Measurements from ENCODE around the gene HOXA13.

The HOXA13 gene

DNA sequence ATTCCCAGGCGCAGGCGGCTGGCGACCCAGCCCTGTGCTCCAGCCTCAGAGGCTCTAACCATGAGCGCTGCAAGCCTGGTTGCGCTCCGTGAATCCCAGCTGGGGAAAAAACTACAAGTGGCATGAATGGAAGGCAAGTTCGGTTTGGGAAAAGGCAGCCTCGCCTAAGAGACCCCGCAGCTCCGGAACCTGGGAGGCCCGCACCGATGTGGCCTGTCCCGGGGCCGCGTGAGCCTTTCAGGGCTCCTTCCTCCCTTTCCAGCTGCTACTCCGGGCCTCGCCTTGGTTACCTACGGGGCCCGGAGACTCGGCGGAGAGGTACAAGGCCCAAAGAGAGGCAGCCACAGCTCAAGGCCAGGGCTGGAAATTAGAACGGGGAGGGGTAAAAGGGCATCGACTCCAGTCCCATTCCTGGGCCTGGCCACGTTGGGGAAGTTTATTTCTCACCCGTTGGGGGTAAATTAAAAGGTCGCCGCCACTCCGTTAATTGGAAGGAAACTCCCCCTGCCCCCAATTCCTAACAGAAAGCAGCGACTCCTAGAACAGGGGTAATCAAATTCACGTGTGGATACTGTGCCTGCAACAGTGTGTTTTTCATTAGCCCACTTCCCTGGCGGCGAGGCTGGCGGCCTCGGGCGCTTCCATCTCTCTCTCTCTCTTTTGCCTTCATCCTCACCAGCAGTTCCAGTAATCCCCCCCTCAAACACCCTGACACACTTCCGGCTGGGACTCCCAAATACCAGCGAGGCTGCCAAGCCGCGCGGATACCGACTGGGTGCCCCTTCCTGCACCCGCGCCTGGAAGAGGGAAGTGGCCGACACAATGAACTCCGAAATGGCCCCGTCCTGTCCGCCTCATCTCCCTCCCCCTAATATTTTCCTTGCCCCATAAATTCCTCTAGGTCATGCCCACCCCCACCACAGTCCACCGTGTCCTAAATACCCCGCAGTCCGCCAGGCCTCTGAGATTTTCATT, 33.1 kb downstream of the HOXA13 start:
- no peak overlapping the region for H3K4me3 ChIP-seq (ENCODE audit: low read depth in 1 of 2, low read length in 2 of 2)
- H3K9me3 ChIP-seq (ENCODE audit: control insufficient read depth in 1 of 2, low read length in 2 of 2) = no peaks in the 10 kb centered on the region
- peak overlapping the region; percentile 42 for H3K27ac ChIP-seq (ENCODE audit: low read depth, low read length)
- peaks cover 94 to 98% of the 10 kb centered on the region in 2 donors for H3K27me3 ChIP-seq (ENCODE audit: control insufficient read depth in 1 of 2, insufficient read depth in 2 of 2, low read length in 2 of 2)
- H3K4me1 ChIP-seq (ENCODE audit: control insufficient read depth in 1 of 2, insufficient read depth in 2 of 2, low read length in 2 of 2) = peaks cover 0 to 9% of the 10 kb centered on the region in 2 donors
- H3K36me3 ChIP-seq (ENCODE audit: control insufficient read depth in 1 of 2, insufficient read depth in 2 of 2, low read length in 2 of 2) = no peaks in the 10 kb centered on the region
- H3K9ac ChIP-seq (ENCODE audit: low read depth in 1 of 2, low read length in 2 of 2) = no peak overlapping the region

DNA sequence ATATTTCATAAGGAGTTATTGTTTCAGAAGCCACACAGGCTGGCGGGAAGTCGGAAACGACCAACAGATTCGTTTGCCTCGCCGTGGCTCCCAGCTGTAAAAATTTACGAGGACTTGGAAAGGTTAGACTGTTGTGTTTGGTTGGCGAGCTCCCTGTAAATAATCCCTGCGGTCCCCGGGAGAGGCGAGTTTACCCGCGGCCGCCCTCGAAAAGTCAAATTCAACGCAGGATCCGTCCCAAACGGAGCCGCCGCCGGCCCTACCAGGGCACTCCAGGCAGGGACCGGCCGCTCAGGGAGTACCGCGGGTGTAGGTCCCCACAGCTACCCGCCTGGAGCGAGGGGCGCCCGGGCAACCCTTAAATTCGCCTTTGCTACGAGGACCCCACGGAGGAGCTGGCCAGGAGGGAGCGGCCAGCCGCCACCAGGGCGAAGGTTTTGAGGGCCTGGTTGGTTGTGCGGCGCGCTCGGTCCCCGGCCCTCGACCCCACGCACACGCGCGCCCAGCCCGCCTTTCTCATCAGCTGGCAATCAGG, 33.8 kb downstream of the HOXA13 start:
- H3K27me3 ChIP-seq (ENCODE audit: control insufficient read depth in 1 of 2, insufficient read depth in 2 of 2, low read length in 2 of 2) = peaks cover 89 to 93% of the 10 kb centered on the region in 2 donors
- H3K9ac ChIP-seq (ENCODE audit: low read depth in 1 of 2, low read length in 2 of 2) = no peak overlapping the region
- no peaks in the 10 kb centered on the region for H3K9me3 ChIP-seq (ENCODE audit: control insufficient read depth in 1 of 2, low read length in 2 of 2)
- H3K27ac ChIP-seq (ENCODE audit: low read depth, low read length) = peak overlapping the region; percentile 42
- no peak overlapping the region for H3K4me3 ChIP-seq (ENCODE audit: low read depth in 1 of 2, low read length in 2 of 2)
- H3K36me3 ChIP-seq (ENCODE audit: control insufficient read depth in 1 of 2, insufficient read depth in 2 of 2, low read length in 2 of 2) = no peaks in the 10 kb centered on the region
- peaks cover 0 to 9% of the 10 kb centered on the region in 2 donors for H3K4me1 ChIP-seq (ENCODE audit: control insufficient read depth in 1 of 2, insufficient read depth in 2 of 2, low read length in 2 of 2)

DNA sequence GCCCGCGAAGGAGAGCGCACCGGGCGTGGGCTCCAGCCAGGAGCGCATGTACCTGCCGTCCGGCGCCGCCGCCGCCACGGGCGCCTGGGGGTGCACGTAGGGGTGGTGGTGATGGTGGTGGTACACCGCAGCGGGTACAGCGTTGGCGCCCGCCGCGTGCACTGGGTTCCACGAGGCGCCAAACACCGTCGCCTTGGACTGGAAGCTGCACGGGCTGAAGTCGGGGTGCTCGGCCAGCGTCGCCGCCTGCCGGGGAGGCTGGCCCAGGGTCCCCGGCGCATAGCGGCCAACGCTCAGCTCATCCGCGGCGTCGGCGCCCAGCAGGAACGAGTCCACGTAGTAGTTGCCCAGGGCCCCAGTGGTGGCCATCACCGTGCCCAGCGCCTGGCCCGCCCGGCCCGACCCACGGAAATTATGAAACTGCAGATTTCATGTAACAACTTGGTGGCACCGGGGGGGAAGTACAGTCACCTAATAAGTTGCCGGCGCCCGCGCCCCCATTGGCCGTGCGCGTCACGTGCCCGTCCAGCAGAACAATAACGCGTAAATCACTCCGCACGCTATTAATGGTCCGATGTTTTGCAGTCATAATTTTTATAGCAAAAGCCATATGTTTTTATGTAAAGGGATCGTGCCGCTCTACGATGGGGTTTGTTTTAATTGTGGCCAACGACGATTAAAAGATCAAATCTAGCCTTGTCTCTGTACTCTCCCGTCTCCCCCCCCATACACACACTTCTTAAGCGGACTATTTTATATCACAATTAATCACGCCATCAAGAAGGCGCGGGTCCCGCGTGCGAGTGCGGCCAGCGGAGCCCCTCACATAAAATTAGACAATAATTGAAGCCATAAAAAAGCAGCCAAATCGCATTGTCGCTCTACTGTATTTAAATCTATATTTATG, 34.5 kb downstream of the HOXA13 start, which contains the start of gene HOXA9:
Gene HOXA9, minus strand, starts transcription at position 449 of the 907 bp plus-strand sequence. Its CDS starts 80 bp downstream, at position 369.
- Histone ChIP-seq H3K4me3 (ENCODE audit: low read depth in 1 of 2, low read length in 2 of 2) (peak within 1 kb of the TSS in 1 of 2 donors; percentile 16), H3K27me3 (ENCODE audit: control insufficient read depth in 1 of 2, insufficient read depth in 2 of 2, low read length in 2 of 2) (peaks cover 87 to 88% of the 10 kb centered on the region in 2 donors), H3K36me3 (ENCODE audit: control insufficient read depth in 1 of 2, insufficient read depth in 2 of 2, low read length in 2 of 2) (no peaks in the 10 kb centered on the region), H3K9me3 (ENCODE audit: control insufficient read depth in 1 of 2, low read length in 2 of 2) (no peaks in the 10 kb centered on the region), H3K27ac (ENCODE audit: low read depth, low read length) (peak within 1 kb of the TSS; percentile 42), H3K9ac (ENCODE audit: low read depth in 1 of 2, low read length in 2 of 2) (no peak within 1 kb of the TSS), H3K4me1 (ENCODE audit: control insufficient read depth in 1 of 2, insufficient read depth in 2 of 2, low read length in 2 of 2) (peaks cover 0 to 12% of the 10 kb centered on the region in 2 donors)

DNA sequence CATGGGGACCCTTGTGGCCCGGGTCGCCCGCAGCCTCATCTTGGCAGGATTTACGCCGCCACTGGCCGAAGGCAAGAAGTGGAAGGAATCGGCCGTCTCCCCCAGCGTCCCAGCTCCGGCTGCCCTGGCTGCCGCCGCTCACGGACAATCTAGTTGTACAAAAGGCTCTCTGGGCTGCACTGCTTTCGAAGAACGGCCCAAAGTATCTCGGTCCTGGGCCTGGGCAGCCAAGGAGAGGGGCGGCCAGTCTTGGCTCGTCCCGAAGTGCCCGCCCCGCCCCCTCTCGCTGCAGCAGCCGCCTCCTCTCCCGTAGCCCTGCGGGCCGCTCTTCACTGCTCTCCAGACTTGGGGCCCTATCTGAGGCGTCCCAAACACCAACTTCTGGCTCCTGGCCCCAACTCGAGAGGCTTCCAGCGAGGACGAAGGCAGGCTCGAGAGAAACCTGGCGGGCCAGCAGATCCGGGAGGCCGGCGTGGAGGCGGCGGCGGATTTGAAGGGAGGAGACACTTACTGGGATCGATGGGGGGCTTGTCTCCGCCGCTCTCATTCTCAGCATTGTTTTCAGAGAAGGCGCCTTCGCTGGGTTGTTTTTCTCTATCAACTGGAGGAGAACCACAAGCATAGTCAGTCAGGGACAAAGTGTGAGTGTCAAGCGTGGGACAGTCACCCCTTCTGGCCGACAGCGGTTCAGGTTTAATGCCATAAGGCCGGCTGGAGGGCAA, 35.4 kb downstream of the HOXA13 start:
- Histone ChIP-seq H3K4me3 (ENCODE audit: low read depth in 1 of 2, low read length in 2 of 2) (no peak overlapping the region), H3K27me3 (ENCODE audit: control insufficient read depth in 1 of 2, insufficient read depth in 2 of 2, low read length in 2 of 2) (peaks cover 88 to 89% of the 10 kb centered on the region in 2 donors), H3K27ac (ENCODE audit: low read depth, low read length) (peak overlapping the region; percentile 39)

DNA sequence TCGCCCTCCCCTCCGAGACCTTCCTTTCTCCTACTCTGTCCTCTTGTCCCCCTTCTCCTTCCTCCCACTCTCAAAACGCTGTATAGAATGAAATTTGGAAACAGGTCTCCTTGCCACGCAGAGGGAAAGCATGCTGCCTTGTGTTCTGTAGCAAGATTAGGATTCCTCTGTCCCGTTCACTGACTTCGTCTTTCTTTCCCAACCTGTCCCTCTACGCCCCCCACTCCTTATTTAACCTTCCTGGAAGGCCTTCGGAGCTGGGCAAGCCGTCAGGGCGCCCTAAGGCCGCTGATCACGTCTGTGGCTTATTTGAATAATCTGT, 35.9 kb downstream of the HOXA13 start:
- H3K4me1 ChIP-seq (ENCODE audit: control insufficient read depth in 1 of 2, insufficient read depth in 2 of 2, low read length in 2 of 2) = peaks cover 0 to 17% of the 10 kb centered on the region in 2 donors
- H3K4me3 ChIP-seq (ENCODE audit: low read depth in 1 of 2, low read length in 2 of 2) = no peak overlapping the region
- no peaks in the 10 kb centered on the region for H3K9me3 ChIP-seq (ENCODE audit: control insufficient read depth in 1 of 2, low read length in 2 of 2)
- no peaks in the 10 kb centered on the region for H3K36me3 ChIP-seq (ENCODE audit: control insufficient read depth in 1 of 2, insufficient read depth in 2 of 2, low read length in 2 of 2)
- no peak overlapping the region for H3K9ac ChIP-seq (ENCODE audit: low read depth in 1 of 2, low read length in 2 of 2)
- peaks cover 89% of the 10 kb centered on the region in 2 donors for H3K27me3 ChIP-seq (ENCODE audit: control insufficient read depth in 1 of 2, insufficient read depth in 2 of 2, low read length in 2 of 2)
- H3K27ac ChIP-seq (ENCODE audit: low read depth, low read length) = no peak overlapping the region

More for the DNA sequence above, 35.4 kb downstream of the HOXA13 start:
- Histone ChIP-seq H3K4me1 (ENCODE audit: control insufficient read depth in 1 of 2, insufficient read depth in 2 of 2, low read length in 2 of 2) (peaks cover 0 to 17% of the 10 kb centered on the region in 2 donors), H3K9ac (ENCODE audit: low read depth in 1 of 2, low read length in 2 of 2) (no peak overlapping the region), H3K36me3 (ENCODE audit: control insufficient read depth in 1 of 2, insufficient read depth in 2 of 2, low read length in 2 of 2) (no peaks in the 10 kb centered on the region), H3K9me3 (ENCODE audit: control insufficient read depth in 1 of 2, low read length in 2 of 2) (no peaks in the 10 kb centered on the region)

DNA sequence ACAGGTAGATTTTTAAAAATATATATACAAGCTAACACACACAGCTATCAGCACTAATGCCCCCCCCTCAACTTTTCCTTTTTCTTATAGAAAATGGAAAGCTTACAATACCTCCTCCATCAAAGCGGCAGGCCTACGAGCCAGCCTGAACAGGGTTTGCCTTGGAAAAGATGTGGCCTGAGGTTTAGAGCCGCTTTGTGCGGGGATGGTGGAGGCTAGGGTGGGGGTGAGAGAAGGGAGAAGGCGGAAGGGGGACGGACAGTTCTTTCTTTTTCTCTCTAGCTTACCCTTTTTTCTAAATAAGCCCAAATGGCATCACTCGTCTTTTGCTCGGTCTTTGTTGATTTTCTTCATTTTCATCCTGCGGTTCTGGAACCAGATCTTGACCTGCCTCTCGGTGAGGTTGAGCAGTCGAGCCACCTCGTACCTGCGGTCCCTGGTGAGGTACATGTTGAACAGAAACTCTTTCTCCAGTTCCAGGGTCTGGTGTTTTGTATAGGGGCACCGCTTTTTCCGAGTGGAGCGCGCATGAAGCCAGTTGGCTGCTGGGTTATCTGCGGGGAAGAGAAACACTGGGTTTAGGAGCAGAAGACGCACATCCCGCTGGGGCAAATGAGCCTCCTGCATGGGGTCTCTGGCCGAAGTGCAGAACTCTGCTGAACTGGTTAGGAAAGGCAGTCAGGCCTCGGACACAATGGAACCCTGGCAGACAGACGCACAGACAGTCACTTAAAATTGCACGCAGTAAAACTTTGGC, 36.4 kb downstream of the HOXA13 start:
- no peak overlapping the region for H3K27ac ChIP-seq (ENCODE audit: low read depth, low read length)
- no peak overlapping the region for H3K9ac ChIP-seq (ENCODE audit: low read depth in 1 of 2, low read length in 2 of 2)
- H3K36me3 ChIP-seq (ENCODE audit: control insufficient read depth in 1 of 2, insufficient read depth in 2 of 2, low read length in 2 of 2) = no peaks in the 10 kb centered on the region
- H3K4me1 ChIP-seq (ENCODE audit: control insufficient read depth in 1 of 2, insufficient read depth in 2 of 2, low read length in 2 of 2) = peaks cover 0 to 17% of the 10 kb centered on the region in 2 donors
- H3K9me3 ChIP-seq (ENCODE audit: control insufficient read depth in 1 of 2, low read length in 2 of 2) = no peaks in the 10 kb centered on the region
- H3K4me3 ChIP-seq (ENCODE audit: low read depth in 1 of 2, low read length in 2 of 2) = no peak overlapping the region
- peaks cover 89% of the 10 kb centered on the region in 2 donors for H3K27me3 ChIP-seq (ENCODE audit: control insufficient read depth in 1 of 2, insufficient read depth in 2 of 2, low read length in 2 of 2)

DNA sequence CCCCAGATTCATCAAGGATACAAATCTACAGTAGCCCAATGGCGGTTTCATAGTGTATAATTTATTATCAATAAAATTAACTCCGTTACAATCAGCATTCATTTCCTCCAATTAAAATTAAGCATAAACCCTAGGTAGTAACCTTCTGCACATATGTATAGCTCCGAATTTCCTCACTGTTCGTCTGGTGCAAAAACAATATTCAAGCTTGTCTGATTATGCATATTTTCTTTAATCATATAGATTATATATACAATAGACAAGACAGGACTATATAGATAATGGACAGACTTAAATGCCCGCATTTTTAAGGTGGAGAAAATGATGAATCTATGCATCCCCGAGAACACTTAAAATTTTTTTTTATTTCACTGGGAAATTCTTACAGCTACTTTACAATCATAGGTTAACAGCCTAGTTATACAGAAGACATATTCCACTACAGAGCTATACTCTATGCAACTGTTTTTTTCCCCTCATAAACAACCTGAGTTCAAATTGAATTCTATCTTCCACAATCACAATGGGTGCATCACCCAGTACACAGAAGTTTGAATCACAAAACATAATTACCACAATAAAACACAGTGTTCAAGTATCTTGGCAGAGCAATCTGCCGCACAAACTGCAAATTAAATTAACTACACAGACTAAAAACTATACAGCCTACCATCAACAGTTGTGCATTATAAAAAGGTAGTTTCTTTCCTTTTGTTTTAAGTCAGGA, 37.2 kb downstream of the HOXA13 start:
- Histone ChIP-seq H3K27me3 (ENCODE audit: control insufficient read depth in 1 of 2, insufficient read depth in 2 of 2, low read length in 2 of 2) (peaks cover 87 to 89% of the 10 kb centered on the region in 2 donors), H3K4me3 (ENCODE audit: low read depth in 1 of 2, low read length in 2 of 2) (no peak overlapping the region), H3K4me1 (ENCODE audit: control insufficient read depth in 1 of 2, insufficient read depth in 2 of 2, low read length in 2 of 2) (peaks cover 0 to 17% of the 10 kb centered on the region in 2 donors), H3K27ac (ENCODE audit: low read depth, low read length) (no peak overlapping the region), H3K36me3 (ENCODE audit: control insufficient read depth in 1 of 2, insufficient read depth in 2 of 2, low read length in 2 of 2) (no peaks in the 10 kb centered on the region), H3K9ac (ENCODE audit: low read depth in 1 of 2, low read length in 2 of 2) (no peak overlapping the region), H3K9me3 (ENCODE audit: control insufficient read depth in 1 of 2, low read length in 2 of 2) (no peaks in the 10 kb centered on the region)

DNA sequence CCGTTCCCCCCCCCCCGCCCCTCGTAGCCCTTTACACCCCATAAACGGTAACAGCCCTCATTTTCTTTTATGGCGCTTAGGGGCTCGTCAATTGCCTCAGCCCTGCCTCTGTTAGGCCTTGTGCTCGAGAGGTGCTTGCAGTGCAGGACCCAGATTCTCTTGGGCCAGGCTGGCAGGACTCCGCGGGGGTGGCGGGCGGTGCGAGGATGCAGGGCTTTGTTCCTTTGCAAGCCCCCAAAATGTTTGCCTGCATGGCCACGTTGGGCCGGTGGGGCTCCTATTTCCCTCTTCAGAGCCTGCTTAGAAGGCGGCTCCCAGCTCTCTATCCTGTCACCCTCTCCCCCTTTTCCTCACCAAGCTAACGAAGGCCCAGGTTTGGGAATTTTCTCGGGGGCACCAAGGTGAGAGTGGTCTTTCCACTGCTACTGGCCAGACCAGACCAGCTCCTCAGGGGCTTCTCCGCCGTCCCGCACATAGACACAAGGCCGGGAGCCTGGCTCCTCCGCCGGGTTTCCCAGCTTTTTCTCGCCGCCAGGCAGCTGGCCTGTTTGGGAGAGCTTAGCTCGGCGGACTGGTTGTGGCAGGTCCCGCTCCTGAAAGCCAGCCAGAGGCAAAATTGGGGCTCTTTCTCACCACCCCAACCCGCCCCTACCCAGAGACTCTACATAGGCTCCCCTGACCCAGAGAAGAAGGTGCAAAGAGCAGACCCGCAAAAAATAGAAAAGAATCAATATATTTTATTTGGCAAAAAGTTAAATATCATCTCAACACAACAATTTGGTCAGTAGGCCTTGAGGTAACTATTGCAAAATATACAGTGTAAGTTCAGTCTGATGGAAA, 38.0 kb downstream of the HOXA13 start:
- Histone ChIP-seq H3K9me3 (ENCODE audit: control insufficient read depth in 1 of 2, low read length in 2 of 2) (no peaks in the 10 kb centered on the region), H3K27ac (ENCODE audit: low read depth, low read length) (no peak overlapping the region), H3K9ac (ENCODE audit: low read depth in 1 of 2, low read length in 2 of 2) (no peak overlapping the region), H3K36me3 (ENCODE audit: control insufficient read depth in 1 of 2, insufficient read depth in 2 of 2, low read length in 2 of 2) (no peaks in the 10 kb centered on the region), H3K4me3 (ENCODE audit: low read depth in 1 of 2, low read length in 2 of 2) (no peak overlapping the region), H3K4me1 (ENCODE audit: control insufficient read depth in 1 of 2, insufficient read depth in 2 of 2, low read length in 2 of 2) (peaks cover 0 to 17% of the 10 kb centered on the region in 2 donors), H3K27me3 (ENCODE audit: control insufficient read depth in 1 of 2, insufficient read depth in 2 of 2, low read length in 2 of 2) (peaks cover 86 to 89% of the 10 kb centered on the region in 2 donors)
